H9 (cell line): Measurements from ENCODE around the gene KCND2. TPM values are rescaled to one million over a fixed set of nuclear protein-coding genes. Genes with fewer than 3 reads are reported as not detected.

Experiments
- DNase-seq: peaks from one replicate; pipeline ENCODE4 v3.0.0-alpha.2; 2017
- H2AFZ ChIP-seq: one replicate; pipeline ENCODE4 v1.6.1; 2013; ENCODE audit warnings: mild to moderate bottlenecking, low read length, control low read depth, moderate library complexity
- H2AK5ac ChIP-seq: 2 replicates; pipeline ENCODE4 v1.6.1; 2013; ENCODE audit warnings: low read length, control low read depth, mixed read lengths; ENCODE audit not compliant: insufficient read length
- H2BK120ac ChIP-seq: one replicate; pipeline ENCODE4 v1.6.1; 2013; ENCODE audit warnings: low read depth, mild to moderate bottlenecking, low read length, control low read depth, inconsistent platforms; ENCODE audit not compliant: poor library complexity, severe bottlenecking
- H2BK12ac ChIP-seq: 2 replicates; pipeline ENCODE4 v1.6.1; 2013; ENCODE audit warnings: low read length, control low read depth, mixed read lengths, low read depth; ENCODE audit not compliant: insufficient read length
- H2BK15ac ChIP-seq: 2 replicates; pipeline ENCODE4 v1.6.1; 2013; ENCODE audit warnings: low read depth, low read length, control low read depth
- H2BK20ac ChIP-seq: one replicate; pipeline ENCODE4 v1.6.1; 2013; ENCODE audit warnings: low read depth, mild to moderate bottlenecking, low read length, control low read depth, inconsistent platforms; ENCODE audit not compliant: poor library complexity, severe bottlenecking
- H2BK5ac ChIP-seq: 2 replicates; pipeline ENCODE4 v1.6.1; 2013; ENCODE audit warnings: low read length, control low read depth, mixed read lengths; ENCODE audit not compliant: insufficient read length
- H3K14ac ChIP-seq: 2 replicates; pipeline ENCODE4 v1.6.1; 2013; ENCODE audit warnings: low read length, control low read depth; ENCODE audit not compliant: insufficient read depth
- H3K18ac ChIP-seq: 2 replicates; pipeline ENCODE4 v1.6.1; 2013; ENCODE audit warnings: low read depth, mild to moderate bottlenecking, mixed read lengths, low read length, control low read depth; ENCODE audit not compliant: insufficient read length
- H3K23ac ChIP-seq: 2 replicates; pipeline ENCODE4 v1.6.1; 2013; ENCODE audit warnings: low read length, control low read depth, mixed read lengths, low read depth; ENCODE audit not compliant: insufficient read length
- H3K23me2 ChIP-seq: 2 replicates; pipeline ENCODE4 v1.6.1; 2013; ENCODE audit warnings: low read depth, mild to moderate bottlenecking, mixed read lengths, low read length, control low read depth; ENCODE audit not compliant: insufficient read length, poor library complexity, severe bottlenecking
- H3K27ac ChIP-seq: 2 replicates; pipeline ENCODE4 v1.5.1; 2013; ENCODE audit warnings: low read length, control low read depth, mixed read lengths, low read depth; ENCODE audit not compliant: insufficient read length
- H3K27me3 ChIP-seq: 2 replicates; pipeline ENCODE4 v1.6.1; 2013; ENCODE audit warnings: low read length, control low read depth, inconsistent platforms; ENCODE audit not compliant: insufficient read depth
- H3K4ac ChIP-seq: 2 replicates; pipeline ENCODE4 v1.6.1; 2013; ENCODE audit warnings: low read depth, mild to moderate bottlenecking, control low read depth, inconsistent platforms, low read length, moderate library complexity
- H3K4me1 ChIP-seq: 2 replicates; pipeline ENCODE4 v1.6.1; 2013; ENCODE audit warnings: low read length, control low read depth, inconsistent platforms; ENCODE audit not compliant: insufficient read depth
- H3K4me2 ChIP-seq: 2 replicates; pipeline ENCODE4 v1.6.1; 2013; ENCODE audit warnings: low read length, control low read depth, mixed read lengths; ENCODE audit not compliant: insufficient read length, insufficient read depth
- H3K56ac ChIP-seq: 2 replicates; pipeline ENCODE4 v1.6.1; 2013; ENCODE audit warnings: low read depth, mild to moderate bottlenecking, mixed read lengths, low read length, control low read depth; ENCODE audit not compliant: insufficient read length
- H3K79me1 ChIP-seq: 2 replicates; pipeline ENCODE4 v1.6.1; 2013; ENCODE audit warnings: low read depth, mild to moderate bottlenecking, moderate library complexity, low read length, control low read depth, inconsistent platforms; ENCODE audit not compliant: insufficient read depth, poor library complexity, severe bottlenecking
- H3K79me2 ChIP-seq: 2 replicates; pipeline ENCODE4 v1.6.1; 2013; ENCODE audit warnings: low read length, control low read depth, inconsistent platforms; ENCODE audit not compliant: insufficient read depth
- H3K9ac ChIP-seq: 2 replicates; pipeline ENCODE4 v1.6.1; 2013; ENCODE audit warnings: low read length, control low read depth, mixed read lengths; ENCODE audit not compliant: insufficient read length; ENCODE audit errors: extremely low read depth
- H3K9me3 ChIP-seq: one replicate; pipeline ENCODE4 v1.6.1; 2013; ENCODE audit warnings: low read depth, low read length, inconsistent platforms; ENCODE audit not compliant: control insufficient read depth
- H3T11ph ChIP-seq: one replicate; pipeline ENCODE4 v1.6.1; 2013; ENCODE audit warnings: mild to moderate bottlenecking, low read length, control low read depth, inconsistent platforms
- H4K20me1 ChIP-seq: one replicate; pipeline ENCODE4 v1.6.1; 2013; ENCODE audit not compliant: control insufficient read depth, insufficient read length, insufficient read depth
- H4K5ac ChIP-seq: 2 replicates; pipeline ENCODE4 v1.6.1; 2013; ENCODE audit warnings: low read depth, mild to moderate bottlenecking, mixed read lengths, low read length, control low read depth; ENCODE audit not compliant: insufficient read length
- H4K8ac ChIP-seq: replicated peaks from 2 replicates; pipeline ENCODE4 v1.6.1; 2013; ENCODE audit warnings: low read length, control low read depth, mixed read lengths, low read depth; ENCODE audit not compliant: insufficient read length
- H4K91ac ChIP-seq: 2 replicates; pipeline ENCODE4 v1.6.1; 2013; ENCODE audit warnings: low read depth, mild to moderate bottlenecking, moderate library complexity, mixed read lengths, low read length, control low read depth; ENCODE audit not compliant: insufficient read length
- H3K27ac Mint-ChIP-seq, 3 experiments: 2 replicates in 2 of 3; 3 replicates in 1 of 3; pipeline ENCODE4 v1.8.0; 2020 to 2021; ENCODE audit warnings: mixed read lengths in 3 of 3, mild to moderate bottlenecking in 1 of 3, moderate library complexity in 1 of 3
- H3K27me3 Mint-ChIP-seq: 2 replicates; pipeline ENCODE4 v1.8.0; 2021; ENCODE audit warnings: low read depth, mild to moderate bottlenecking, moderate library complexity, mixed read lengths
- H3K36me3 Mint-ChIP-seq, 3 experiments: 2 replicates in 2 of 3; 3 replicates in 1 of 3; pipeline ENCODE4 v1.8.0; 2020 to 2021; ENCODE audit warnings: low read depth in 3 of 3, mixed read lengths in 3 of 3; ENCODE audit not compliant: insufficient read depth in 1 of 3
- H3K4me1 Mint-ChIP-seq, 2 experiments: 2 replicates each; pipeline ENCODE4 v1.8.0; 2020; ENCODE audit warnings: mixed read lengths in 2 of 2
- H3K4me3 Mint-ChIP-seq, 2 experiments: 2 replicates in 1 of 2; 3 replicates in 1 of 2; pipeline ENCODE4 v1.8.0; 2020 to 2021; ENCODE audit warnings: mild to moderate bottlenecking in 2 of 2, mixed read lengths in 2 of 2, moderate library complexity in 1 of 2
- H3K9me3 Mint-ChIP-seq, 2 experiments: 2 replicates in 1 of 2; 3 replicates in 1 of 2; pipeline ENCODE4 v1.8.0; 2020; ENCODE audit warnings: mild to moderate bottlenecking in 2 of 2, mixed read lengths in 2 of 2, moderate library complexity in 1 of 2
- total RNA-seq: library from RNA; stranded (reverse); gene quantifications from 2 replicates; pipeline ENCODE4 v1.2.1, GENCODE V29; 2021
- TF ChIP-seq, protein P1 (sequence below): fragments of 200-600 bp; sonication (generic); conservative IDR thresholded peaks from 3 replicates; pipeline ENCODE4 v1.8.0; 2021; ENCODE audit warnings: antibody characterized with exemption, mild to moderate bottlenecking

Gene KCND2
- total RNA-seq, 1 experiment from 2014 or later, result 6.4 TPM

DNA sequence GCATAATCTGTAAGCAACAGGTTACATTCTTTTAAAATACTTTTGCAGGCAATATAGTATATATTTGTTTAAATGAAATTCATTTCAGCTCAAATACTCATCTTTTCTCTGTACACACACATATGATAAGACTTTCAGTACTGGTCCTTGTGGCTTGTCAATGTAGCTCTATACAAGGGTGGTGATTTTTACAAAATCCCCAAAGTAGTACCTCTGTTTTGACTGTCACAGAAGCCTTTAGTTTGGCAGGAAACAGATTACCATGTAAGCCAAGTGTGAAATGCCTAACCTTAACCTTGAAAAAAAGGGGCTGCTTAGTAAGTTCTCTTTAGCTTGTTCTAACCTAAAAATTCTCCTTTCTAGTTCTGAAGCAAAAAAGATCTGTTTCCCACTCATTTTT lies 87.9 kb downstream of the KCND2 start:
- Mint-ChIP-seq H3K4me3 (no peak overlapping the region), H3K27me3 (no peaks in the 10 kb centered on the region), H3K9me3 (no peaks in the 10 kb centered on the region), H3K36me3 (no peaks in the 10 kb centered on the region), H3K27ac (no peak overlapping the region), H3K4me1 (peaks cover 0 to 4% of the 10 kb centered on the region in 2 experiments; a peak in 3 of 4 replicates)
- Histone ChIP-seq H3K9me3 (no peaks in the 10 kb centered on the region), H4K91ac (no peak overlapping the region), H3K79me2 (no peaks in the 10 kb centered on the region), H2BK5ac (no peak overlapping the region), H4K8ac (no peak overlapping the region), H3K9ac (no peak overlapping the region), H3K23me2 (no peaks in the 10 kb centered on the region), H3K27me3 (no peaks in the 10 kb centered on the region), H3K23ac (no peak overlapping the region), H2BK15ac (no peak overlapping the region), H3K56ac (no peak overlapping the region), H4K5ac (no peak overlapping the region), H3K4me1 (no peaks in the 10 kb centered on the region; the same call in 1 of the 2 replicates), H3T11ph (no peak overlapping the region), H2BK120ac (no peak overlapping the region), H3K14ac (no peak overlapping the region), H2AFZ (no peak overlapping the region), H2BK20ac (no peak overlapping the region), H3K27ac (no peak overlapping the region), H3K4ac (no peak overlapping the region), H3K18ac (no peak overlapping the region), H2BK12ac (no peak overlapping the region), H3K4me2 (no peak overlapping the region), H2AK5ac (no peak overlapping the region), H3K79me1 (no peaks in the 10 kb centered on the region), H4K20me1 (no peaks in the 10 kb centered on the region)
- DNase-seq, result no peak
- TF ChIP-seq, protein P1, sequence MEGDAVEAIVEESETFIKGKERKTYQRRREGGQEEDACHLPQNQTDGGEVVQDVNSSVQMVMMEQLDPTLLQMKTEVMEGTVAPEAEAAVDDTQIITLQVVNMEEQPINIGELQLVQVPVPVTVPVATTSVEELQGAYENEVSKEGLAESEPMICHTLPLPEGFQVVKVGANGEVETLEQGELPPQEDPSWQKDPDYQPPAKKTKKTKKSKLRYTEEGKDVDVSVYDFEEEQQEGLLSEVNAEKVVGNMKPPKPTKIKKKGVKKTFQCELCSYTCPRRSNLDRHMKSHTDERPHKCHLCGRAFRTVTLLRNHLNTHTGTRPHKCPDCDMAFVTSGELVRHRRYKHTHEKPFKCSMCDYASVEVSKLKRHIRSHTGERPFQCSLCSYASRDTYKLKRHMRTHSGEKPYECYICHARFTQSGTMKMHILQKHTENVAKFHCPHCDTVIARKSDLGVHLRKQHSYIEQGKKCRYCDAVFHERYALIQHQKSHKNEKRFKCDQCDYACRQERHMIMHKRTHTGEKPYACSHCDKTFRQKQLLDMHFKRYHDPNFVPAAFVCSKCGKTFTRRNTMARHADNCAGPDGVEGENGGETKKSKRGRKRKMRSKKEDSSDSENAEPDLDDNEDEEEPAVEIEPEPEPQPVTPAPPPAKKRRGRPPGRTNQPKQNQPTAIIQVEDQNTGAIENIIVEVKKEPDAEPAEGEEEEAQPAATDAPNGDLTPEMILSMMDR, result no peak
